Mesendoderm (in vitro differentiated cells): ENCODE data around the gene SCPEP1.
A peak's percentile ranks its signal among the peaks of the same experiment; 100 is the strongest.

Experiments used
- DNase-seq: peaks from one replicate; pipeline ENCODE4 v3.0.0; 2013
- H2AK5ac ChIP-seq: 2 replicates; pipeline ENCODE4 v1.6.1; 2013; ENCODE audit warnings: low read length, inconsistent platforms
- H2BK120ac ChIP-seq: 2 replicates; pipeline ENCODE4 v1.6.1; 2013; ENCODE audit warnings: low read depth, mild to moderate bottlenecking, low read length, moderate library complexity, mixed read lengths
- H2BK15ac ChIP-seq: replicated peaks from 2 replicates; pipeline ENCODE4 v1.6.1; 2013; ENCODE audit warnings: low read depth, mild to moderate bottlenecking, moderate library complexity
- H2BK5ac ChIP-seq: 2 replicates; pipeline ENCODE4 v1.6.1; 2013; ENCODE audit warnings: low read length, inconsistent platforms
- H3K18ac ChIP-seq: 2 replicates; pipeline ENCODE4 v1.6.1; 2013; ENCODE audit warnings: mild to moderate bottlenecking, low read length, mixed read lengths
- H3K23ac ChIP-seq: one replicate; pipeline ENCODE4 v1.6.1; 2013; ENCODE audit warnings: low read length
- H3K27ac ChIP-seq: 2 replicates; pipeline ENCODE4 v1.5.1; 2013; ENCODE audit warnings: low read depth, mild to moderate bottlenecking, inconsistent platforms, low read length, moderate library complexity
- H3K27me3 ChIP-seq: 2 replicates; pipeline ENCODE4 v1.6.1; 2013; ENCODE audit warnings: low read length, control low read depth, mild to moderate bottlenecking, inconsistent platforms; ENCODE audit not compliant: insufficient read depth, poor library complexity
- H3K36me3 ChIP-seq: 2 replicates; pipeline ENCODE4 v1.6.1; 2013; ENCODE audit warnings: low read length, inconsistent platforms; ENCODE audit not compliant: control insufficient read depth, insufficient read depth
- H3K4ac ChIP-seq: one replicate; pipeline ENCODE4 v1.6.1; 2013; ENCODE audit warnings: low read depth, mild to moderate bottlenecking, low read length, moderate library complexity
- H3K4me1 ChIP-seq: 2 replicates; pipeline ENCODE4 v1.6.1; 2013; ENCODE audit warnings: low read depth, low read length, inconsistent platforms; ENCODE audit not compliant: control insufficient read depth
- H3K4me2 ChIP-seq: 2 replicates; pipeline ENCODE4 v1.6.1; 2013; ENCODE audit warnings: low read length
- H3K4me3 ChIP-seq: 2 replicates; pipeline ENCODE4 v1.5.1; 2013; ENCODE audit warnings: mild to moderate bottlenecking, low read length
- H3K56ac ChIP-seq: one replicate; pipeline ENCODE4 v1.6.1; 2013; ENCODE audit warnings: low read length
- H3K79me1 ChIP-seq: 2 replicates; pipeline ENCODE4 v1.6.1; 2013; ENCODE audit warnings: low read length, inconsistent platforms
- H3K79me2 ChIP-seq: 2 replicates; pipeline ENCODE4 v1.6.1; 2013; ENCODE audit warnings: mild to moderate bottlenecking, low read length; ENCODE audit not compliant: control insufficient read depth, insufficient read depth
- H3K9ac ChIP-seq: 2 replicates; pipeline ENCODE4 v1.6.1; 2013; ENCODE audit warnings: low read length, inconsistent platforms
- H4K5ac ChIP-seq: one replicate; pipeline ENCODE4 v1.6.1; 2013; ENCODE audit warnings: low read length
- H4K8ac ChIP-seq: one replicate; pipeline ENCODE4 v1.6.1; 2013; ENCODE audit warnings: low read depth, mild to moderate bottlenecking, control low read depth, low read length, moderate library complexity
- WGBS: extraction: QIAGEN DNeasy Blood & Tissue Kit; methylation state at CpG from one replicate; pipeline ENCODE4 v1.1.7; 2013; ENCODE audit warnings: low lambda C conversion rate, missing lambda C conversion rate; ENCODE audit not compliant: insufficient coverage; ENCODE audit errors: extremely low coverage; 5-methylcytosine and 5-hydroxymethylcytosine counted together

The SCPEP1 gene

GRCh38 chr17:56939869-56940484 is 38.0 kb upstream of the SCPEP1 start:
- Histone ChIP-seq H4K5ac (no peak overlapping the region), H2AK5ac (no peak overlapping the region), H3K79me2 (no peaks in the 10 kb centered on the region), H3K23ac (no peak overlapping the region), H3K18ac (no peak overlapping the region), H2BK5ac (no peak overlapping the region), H3K56ac (no peak overlapping the region), H3K27me3 (no peaks in the 10 kb centered on the region), H3K9ac (no peak overlapping the region), H2BK15ac (no peak overlapping the region), H3K4me2 (no peak overlapping the region), H3K4ac (no peak overlapping the region), H3K27ac (no peak overlapping the region), H3K4me3 (no peak overlapping the region), H4K8ac (no peak overlapping the region), H3K79me1 (no peaks in the 10 kb centered on the region), H2BK120ac (no peak overlapping the region), H3K36me3 (peaks cover 2% of the 10 kb centered on the region), H3K4me1 (no peaks in the 10 kb centered on the region)
- WGBS: no CpG with 5 or more reads among the region's 11 CpGs
- peak; percentile 80 for DNase-seq

DNA sequence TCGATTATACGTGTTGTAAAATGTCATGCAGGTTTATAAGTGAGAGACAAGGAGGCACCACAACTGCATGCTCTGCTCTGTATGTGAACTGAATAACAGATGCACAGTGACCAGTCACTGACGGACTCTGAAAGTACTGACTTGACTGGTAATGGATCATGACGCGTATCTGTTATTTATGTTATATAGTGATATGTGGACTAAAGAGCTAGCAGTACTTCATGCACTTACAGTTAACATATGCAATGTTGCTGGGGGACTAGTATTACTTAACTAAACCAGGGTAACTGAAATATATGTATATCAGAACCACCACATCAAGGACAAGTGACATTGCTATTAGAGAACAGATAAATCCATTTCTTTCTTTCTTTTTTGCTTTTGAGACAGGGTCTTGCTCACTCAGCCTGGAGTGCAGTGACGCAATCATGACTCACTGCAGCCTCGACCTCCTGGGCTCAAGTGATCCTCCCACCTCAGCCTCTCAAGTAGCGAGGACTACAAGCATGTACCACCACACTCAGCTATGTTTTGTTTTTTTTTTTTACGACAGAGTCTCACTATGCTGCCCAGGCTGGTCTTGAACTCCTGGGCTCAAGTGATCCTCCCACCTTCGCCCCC is 34.3 kb upstream of the SCPEP1 start:
- H3K56ac ChIP-seq: no peak overlapping the region
- no peaks in the 10 kb centered on the region for H3K4me1 ChIP-seq
- no peaks in the 10 kb centered on the region for H3K79me2 ChIP-seq
- H2AK5ac ChIP-seq: no peak overlapping the region
- H3K36me3 ChIP-seq: no peaks in the 10 kb centered on the region
- WGBS: no CpG with 5 or more reads among the region's 10 CpGs
- DNase-seq: no peak
- H3K18ac ChIP-seq: no peak overlapping the region
- H3K4me3 ChIP-seq: no peak overlapping the region
- H4K8ac ChIP-seq: no peak overlapping the region
- H3K23ac ChIP-seq: no peak overlapping the region
- H3K4ac ChIP-seq: no peak overlapping the region
- no peak overlapping the region for H3K9ac ChIP-seq
- no peak overlapping the region for H2BK15ac ChIP-seq
- no peak overlapping the region for H3K27ac ChIP-seq
- H2BK120ac ChIP-seq: no peak overlapping the region
- H4K5ac ChIP-seq: no peak overlapping the region
- no peaks in the 10 kb centered on the region for H3K27me3 ChIP-seq
- H3K79me1 ChIP-seq: no peaks in the 10 kb centered on the region
- no peak overlapping the region for H2BK5ac ChIP-seq
- no peak overlapping the region for H3K4me2 ChIP-seq

DNA sequence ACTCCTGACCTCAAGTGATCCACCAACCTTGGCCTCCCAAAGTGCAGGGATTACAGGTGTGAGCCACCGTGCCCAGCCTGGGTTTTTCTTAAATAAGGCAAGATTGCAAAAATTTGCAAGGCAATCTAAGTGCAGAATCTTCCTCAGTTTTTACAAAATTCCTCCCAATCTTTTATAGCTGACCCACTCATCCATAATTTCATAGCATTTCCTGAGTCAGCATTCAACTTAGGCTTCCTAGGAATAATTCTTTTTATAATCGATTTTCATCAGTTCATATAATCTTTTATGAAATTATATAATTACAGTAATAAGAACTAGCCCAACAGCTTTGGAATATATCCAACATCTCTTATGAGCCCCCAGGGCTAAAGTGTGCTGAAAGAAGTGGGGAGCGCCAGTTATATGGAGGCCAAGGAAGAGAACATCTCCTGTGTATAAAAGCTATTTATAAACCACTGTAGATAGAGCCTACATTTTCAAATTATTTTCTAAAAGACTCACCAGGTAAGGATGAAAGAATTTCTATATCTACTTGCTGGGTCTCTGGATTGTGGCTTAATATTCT is 31.9 kb upstream of the SCPEP1 start:
- H3K18ac ChIP-seq: no peak overlapping the region
- no peaks in the 10 kb centered on the region for H3K79me1 ChIP-seq
- no peak overlapping the region for H4K8ac ChIP-seq
- no peaks in the 10 kb centered on the region for H3K79me2 ChIP-seq
- no peak overlapping the region for H3K23ac ChIP-seq
- no peak overlapping the region for H3K4me3 ChIP-seq
- no peak for DNase-seq
- H3K4me1 ChIP-seq: no peaks in the 10 kb centered on the region
- no CpG with 5 or more reads among the region's 3 CpGs for WGBS
- no peaks in the 10 kb centered on the region for H3K27me3 ChIP-seq
- H3K27ac ChIP-seq: no peak overlapping the region
- no peak overlapping the region for H2BK5ac ChIP-seq
- no peak overlapping the region for H2BK15ac ChIP-seq
- H2BK120ac ChIP-seq: no peak overlapping the region
- no peak overlapping the region for H2AK5ac ChIP-seq
- H3K4ac ChIP-seq: no peak overlapping the region
- H3K9ac ChIP-seq: no peak overlapping the region
- no peak overlapping the region for H3K56ac ChIP-seq
- H3K36me3 ChIP-seq: no peaks in the 10 kb centered on the region
- no peak overlapping the region for H4K5ac ChIP-seq
- H3K4me2 ChIP-seq: no peak overlapping the region

- no peak overlapping the region for H2BK120ac ChIP-seq
- DNase-seq: no peak
- no peak overlapping the region for H4K5ac ChIP-seq
- H3K56ac ChIP-seq: no peak overlapping the region
- no peak overlapping the region for H3K18ac ChIP-seq
- no peaks in the 10 kb centered on the region for H3K36me3 ChIP-seq
- no peaks in the 10 kb centered on the region for H3K79me2 ChIP-seq
- peaks cover 3% of the 10 kb centered on the region for H3K79me1 ChIP-seq
- no peak overlapping the region for H3K4me2 ChIP-seq
- H3K4me1 ChIP-seq: no peaks in the 10 kb centered on the region
- no peak overlapping the region for H3K4ac ChIP-seq
- no peak overlapping the region for H4K8ac ChIP-seq
- H3K4me3 ChIP-seq: no peak overlapping the region
- no peaks in the 10 kb centered on the region for H3K27me3 ChIP-seq
- no peak overlapping the region for H2AK5ac ChIP-seq
- no CpG with 5 or more reads among the region's 1 CpG for WGBS
- no peak overlapping the region for H2BK15ac ChIP-seq
- H3K23ac ChIP-seq: no peak overlapping the region
- no peak overlapping the region for H2BK5ac ChIP-seq
- H3K27ac ChIP-seq: no peak overlapping the region
- no peak overlapping the region for H3K9ac ChIP-seq
Observed at GRCh38 chr17:56947741-56948140, 30.2 kb upstream of the SCPEP1 start.

DNA sequence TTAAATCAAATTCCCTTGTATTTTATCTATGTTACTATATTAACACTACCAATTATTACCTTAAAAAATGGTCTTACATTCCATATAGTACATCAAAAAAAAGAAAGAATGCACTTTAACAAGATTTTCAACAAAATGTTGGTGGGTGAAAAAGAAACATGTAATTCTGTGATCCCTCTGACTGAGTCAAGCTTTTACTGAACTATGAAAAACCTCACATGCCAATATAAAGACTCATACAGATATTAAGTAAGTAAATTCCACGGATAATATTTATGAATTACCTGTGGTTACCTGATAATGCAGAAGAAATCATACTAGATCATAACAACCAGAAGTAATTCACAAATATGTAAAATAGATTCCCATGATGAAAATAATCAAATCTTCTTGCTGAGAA is 29.4 kb upstream of the SCPEP1 start:
- no peak overlapping the region for H2BK120ac ChIP-seq
- no peak overlapping the region for H3K18ac ChIP-seq
- H2BK5ac ChIP-seq: no peak overlapping the region
- no peaks in the 10 kb centered on the region for H3K79me2 ChIP-seq
- H2AK5ac ChIP-seq: no peak overlapping the region
- H3K9ac ChIP-seq: no peak overlapping the region
- DNase-seq: no peak
- no peaks in the 10 kb centered on the region for H3K27me3 ChIP-seq
- H2BK15ac ChIP-seq: no peak overlapping the region
- peaks cover 3% of the 10 kb centered on the region for H3K79me1 ChIP-seq
- H3K56ac ChIP-seq: no peak overlapping the region
- H3K27ac ChIP-seq: no peak overlapping the region
- H3K4me3 ChIP-seq: no peak overlapping the region
- H3K36me3 ChIP-seq: no peaks in the 10 kb centered on the region
- no peak overlapping the region for H3K4ac ChIP-seq
- no peak overlapping the region for H4K5ac ChIP-seq
- H4K8ac ChIP-seq: no peak overlapping the region
- H3K4me2 ChIP-seq: no peak overlapping the region
- H3K23ac ChIP-seq: no peak overlapping the region
- no CpG with 5 or more reads among the region's 1 CpG for WGBS
- H3K4me1 ChIP-seq: no peaks in the 10 kb centered on the region
